ENCODE results near the gene AGAP1. TPM values are rescaled to one million over a fixed set of nuclear protein-coding genes. Genes with fewer than 3 reads are reported as not detected.

AGAP1 gene
- polyA plus RNA-seq, 2 of the 4 experiments (the other 2 are of a cell fraction) = 20.2 to 21.9 TPM

DNA sequence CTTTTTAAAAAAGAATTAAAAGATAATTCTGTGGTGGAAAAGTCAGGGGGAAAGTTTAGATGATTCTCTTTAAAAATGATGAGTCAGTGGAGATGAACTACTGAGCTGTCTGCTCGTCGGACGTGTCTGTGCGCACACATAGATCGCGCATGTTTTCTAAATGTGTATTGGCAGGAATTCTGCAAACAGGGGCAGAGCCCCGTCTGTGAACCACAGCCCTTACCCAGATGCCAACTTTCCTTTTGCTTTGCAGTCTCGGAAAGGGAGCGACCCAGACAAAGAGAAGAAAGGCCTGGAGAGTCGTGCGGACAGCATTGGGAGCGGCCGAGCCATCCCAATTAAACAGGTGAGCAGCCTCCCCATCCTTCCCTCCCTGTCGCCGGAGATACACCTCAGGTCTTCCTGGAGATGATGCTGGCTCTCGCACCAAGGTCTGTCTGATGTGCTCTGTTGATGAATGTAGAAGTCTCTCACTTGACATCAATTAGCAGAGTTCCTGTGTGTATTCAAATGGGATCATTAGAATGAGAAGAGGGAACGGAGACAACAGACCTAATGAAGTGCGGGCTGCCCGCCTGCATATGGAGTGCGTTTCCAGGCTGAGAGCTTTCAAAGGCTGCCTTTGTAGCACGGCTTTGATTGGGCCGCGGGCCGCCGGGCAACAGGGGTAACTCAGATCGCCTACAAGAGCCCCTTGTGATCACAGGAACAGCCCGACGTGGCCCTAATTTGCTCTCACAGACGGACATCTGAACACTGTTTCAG, 313.3 kb downstream of the AGAP1 start:
- Histone ChIP-seq H3K4me3 (no peak overlapping the region), H3K4me1 (no peaks in the 10 kb centered on the region), H3K4me2 (no peak overlapping the region), H3K9me3 (no peaks in the 10 kb centered on the region), H3K27ac (no peak overlapping the region)
- ChIA-PET CTCF (interaction anchor here (1.3 to 2.5 kb wide), 4 partner anchors 27 to 374 kb away, joined by 4 to 11 read pairs (median 6); no protein-coding TSS in a partner anchor), POLR2A (interaction anchor here (0.6 kb wide), 1 partner anchor 371 kb away, joined by 7 read pairs; no protein-coding TSS in a partner anchor)
- TF ChIP-seq NR3C1 (IDR thresholded peaks at IDR 0.05) (no peak), NFE2L2 (conservative IDR thresholded peaks at IDR 0.05; ENCODE audit: low read length) (no peak), PBX3 (IDR thresholded peaks at IDR 0.05) (no peak), ZSCAN20 (CRISPR knock-in tag; IDR thresholded peaks at IDR 0.05) (no peak), POLR2A (IDR thresholded peaks at IDR 0.05; ENCODE audit: low read length) (peak; percentile 8; the same call in 1 of the 2 replicates)
- ATAC-seq (no peak), DNase-seq (ENCODE audit: low read depth in 1 of 2, low spot score in 1 of 2) (no peak), FAIRE-seq (no peak)
- 92% methylated on average over 29 of the region's 29 CpGs for WGBS (ENCODE audit: missing lambda C conversion rate)

DNA sequence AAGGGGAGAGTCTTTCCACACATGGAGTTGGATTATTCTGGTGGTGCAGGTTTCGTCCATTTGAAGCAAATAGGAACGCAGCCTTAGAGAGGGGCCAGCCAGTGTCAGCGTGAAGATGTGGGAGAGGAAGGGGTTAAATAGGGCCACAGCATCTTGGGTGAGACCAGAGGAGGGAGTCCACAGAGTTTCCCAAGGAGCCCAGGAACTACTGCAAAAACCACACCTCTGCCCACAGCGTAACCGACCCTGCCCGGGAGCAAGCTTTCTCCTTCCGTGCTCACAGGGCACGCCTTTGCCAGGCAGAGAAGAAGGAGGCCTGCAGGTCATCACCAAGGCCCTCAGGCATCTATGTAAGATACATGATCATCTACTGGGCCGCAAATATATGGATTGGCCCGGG, 314.5 kb downstream of the AGAP1 start:
- DNase-seq (ENCODE audit: low read depth in 1 of 2, low spot score in 1 of 2) (no peak), FAIRE-seq (no peak), ATAC-seq (no peak)
- Histone ChIP-seq H3K27ac (no peak overlapping the region), H3K4me3 (no peak overlapping the region), H3K9me3 (no peaks in the 10 kb centered on the region), H3K4me1 (no peaks in the 10 kb centered on the region), H3K4me2 (no peak overlapping the region)
- TF ChIP-seq FOXS1 (CRISPR knock-in tag; IDR thresholded peaks at IDR 0.05) (no peak), RARB (CRISPR knock-in tag; IDR thresholded peaks at IDR 0.05) (no peak), CTCF (IDR thresholded peaks at IDR 0.05) (no peak), JUNB (IDR thresholded peaks at IDR 0.05) (no peak), CHD2 (IDR thresholded peaks at IDR 0.05; ENCODE audit: low read length, partially characterized antibody) (no peak), SMC3 (IDR thresholded peaks at IDR 0.05) (no peak), HMGXB4 (CRISPR knock-in tag; IDR thresholded peaks at IDR 0.05; ENCODE audit: borderline replicate concordance) (no peak), TP53 (CRISPR knock-in tag; IDR thresholded peaks at IDR 0.05) (no peak), REST (IDR thresholded peaks at IDR 0.05) (no peak), NPAS2 (CRISPR knock-in tag; IDR thresholded peaks at IDR 0.05; ENCODE audit: borderline replicate concordance) (no peak), SREBF2 (IDR thresholded peaks at IDR 0.05) (no peak), GATA3 (IDR thresholded peaks at IDR 0.05; ENCODE audit: borderline replicate concordance) (no peak), RNF2 (IDR thresholded peaks at IDR 0.05; ENCODE audit: borderline replicate concordance, low read depth) (no peak), ZC3H11A (IDR thresholded peaks at IDR 0.05) (no peak), FOSB (CRISPR knock-in tag; IDR thresholded peaks at IDR 0.05) (no peak), USF2 (IDR thresholded peaks at IDR 0.05) (no peak)
- TF ChIP-seq, protein P1, sequence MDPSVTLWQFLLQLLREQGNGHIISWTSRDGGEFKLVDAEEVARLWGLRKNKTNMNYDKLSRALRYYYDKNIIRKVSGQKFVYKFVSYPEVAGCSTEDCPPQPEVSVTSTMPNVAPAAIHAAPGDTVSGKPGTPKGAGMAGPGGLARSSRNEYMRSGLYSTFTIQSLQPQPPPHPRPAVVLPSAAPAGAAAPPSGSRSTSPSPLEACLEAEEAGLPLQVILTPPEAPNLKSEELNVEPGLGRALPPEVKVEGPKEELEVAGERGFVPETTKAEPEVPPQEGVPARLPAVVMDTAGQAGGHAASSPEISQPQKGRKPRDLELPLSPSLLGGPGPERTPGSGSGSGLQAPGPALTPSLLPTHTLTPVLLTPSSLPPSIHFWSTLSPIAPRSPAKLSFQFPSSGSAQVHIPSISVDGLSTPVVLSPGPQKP (IDR thresholded peaks at IDR 0.05; ENCODE audit: low read depth, low read length) = no peak
- CTCF ChIA-PET = interaction anchor here (1.0 to 2.2 kb wide), 3 partner anchors 15 to 42 kb away, joined by 3 to 5 read pairs (median 4); no protein-coding TSS in a partner anchor
- WGBS (ENCODE audit: missing lambda C conversion rate) = 95% methylated on average over 10 of the region's 10 CpGs
- POLR2A ChIA-PET = no interaction called here

All from A549 (cell line).